Measurements from ENCODE around the gene GPX3. TPM values are rescaled to one million over a fixed set of nuclear protein-coding genes. Genes with fewer than 3 reads are reported as not detected.

Gene GPX3
- total RNA-seq, 6 experiments from 2014 or later = 192 to 869 (median 343) TPM

DNA sequence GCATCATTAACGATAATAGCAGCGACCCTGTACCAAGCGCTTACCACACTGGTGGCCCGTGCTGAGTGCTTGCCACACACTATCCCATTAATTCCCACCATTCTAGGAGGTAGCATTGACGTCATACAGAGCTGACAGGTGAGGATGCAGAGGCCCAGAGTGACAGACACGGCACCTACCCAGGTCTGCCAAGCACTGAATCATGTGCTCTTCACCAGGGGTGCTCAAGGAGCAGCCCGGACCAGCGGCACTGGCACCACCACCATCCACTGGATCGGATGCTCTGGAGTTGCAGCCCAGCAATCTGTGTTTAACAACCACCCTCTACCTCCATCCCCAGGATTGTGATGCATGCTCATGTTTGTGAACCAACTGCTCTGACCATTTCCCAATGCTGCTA, 57.0 kb downstream of the GPX3 start:
- H3K4me1 ChIP-seq = peaks cover 0 to 59% (median 30%) of the 10 kb centered on the region in 4 donors
- no peak overlapping the region for H3K4me3 ChIP-seq
- no peaks in the 10 kb centered on the region for H3K9me3 ChIP-seq
- intact Hi-C loops (cut with DNase I) = no loop called here
- H3K36me3 ChIP-seq = no peaks in the 10 kb centered on the region
- TF ChIP-seq CTCF (IDR thresholded peaks at IDR 0.05) (no peak), POLR2A (IDR thresholded peaks at IDR 0.05) (no peak)
- DNase-seq = no peak
- ATAC-seq = no peak
- H3K27me3 ChIP-seq = no peaks in the 10 kb centered on the region
- WGBS (ENCODE audit: insufficient coverage, low coverage, low lambda C conversion rate, missing lambda C conversion rate) = 25% methylated on average over 1 of the region's 9 CpGs
- peak overlapping the region in 1 of 3 donors; percentile 96 for H3K27ac ChIP-seq

DNA sequence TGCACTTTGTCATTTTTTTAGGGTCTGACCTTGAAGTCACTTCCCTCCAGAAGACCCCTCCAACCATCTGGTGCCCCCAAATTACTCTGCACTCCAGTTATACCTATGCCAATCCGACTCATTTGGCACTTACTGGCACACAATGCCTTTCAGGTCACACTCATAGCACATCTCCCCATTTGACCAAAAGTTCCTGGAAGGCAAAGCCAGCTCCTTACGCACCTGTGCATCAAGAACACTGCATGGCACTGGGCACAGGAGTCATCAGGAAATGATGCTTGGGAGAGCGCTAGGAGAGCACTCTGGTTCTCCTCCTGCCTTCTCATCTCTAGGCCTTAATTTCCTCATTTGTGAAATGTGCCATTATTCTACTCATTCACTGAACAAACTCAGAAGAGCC, 57.6 kb downstream of the GPX3 start:
- ATAC-seq (no peak), DNase-seq (no peak)
- WGBS (ENCODE audit: insufficient coverage, low coverage, low lambda C conversion rate, missing lambda C conversion rate) = 57% methylated on average over 2 of the region's 3 CpGs
- Histone ChIP-seq H3K4me3 (peak overlapping the region in 2 of 3 donors; percentile 2 to 17), H3K27ac (peak overlapping the region; percentile 96 to 99 (median 99)), H3K27me3 (no peaks in the 10 kb centered on the region), H3K36me3 (no peaks in the 10 kb centered on the region), H3K4me1 (peaks cover 0 to 60% (median 30%) of the 10 kb centered on the region in 4 donors), H3K9me3 (no peaks in the 10 kb centered on the region)
- intact Hi-C loops (cut with DNase I) = no loop called here
- TF ChIP-seq POLR2A (IDR thresholded peaks at IDR 0.05) (no peak), CTCF (IDR thresholded peaks at IDR 0.05) (no peak)

Other genes with a start within 250 kb of the GPX3 start
- gene SMIM3, start 241.8 kb upstream of the GPX3 start, total RNA-seq = 1 to 10 TPM; 1.3 to 8.7 (median 3.6) TPM
- not detected for gene IRGM, start 174.1 kb upstream of the GPX3 start, total RNA-seq
- 1 to 10 TPM in 1 of 6 experiments, under 1 TPM in 5; 0.18 to 1.0 (median 0.58) TPM for gene ZNF300, start 115.6 kb upstream of the GPX3 start, total RNA-seq
- 100 to 1,000 TPM in 1 of 6 experiments, 10 to 100 TPM in 5; 70.1 to 155 (median 79.1) TPM for gene TNIP1, start 60.4 kb downstream of the GPX3 start, total RNA-seq
- gene ANXA6, start 137.2 kb downstream of the GPX3 start, total RNA-seq = 100 to 1,000 TPM; 143 to 236 (median 165) TPM
- 10 to 100 TPM; 11.8 to 30.9 (median 22.9) TPM for gene CCDC69, start 203.5 kb downstream of the GPX3 start, total RNA-seq
- gene GM2A, start 232.6 kb downstream of the GPX3 start, total RNA-seq = 10 to 100 TPM; 11.7 to 23.6 (median 20.3) TPM